HG03457 (cell line): ENCODE results near the gene GDPD4.

Experiments used
- ATAC-seq: cut with Tn5 transposase; IDR thresholded peaks from one replicate; pipeline ENCODE4 v1.9.1; 2021; ENCODE audit warnings: moderate number of reproducible peaks; ENCODE audit not compliant: unreplicated experiment

The GDPD4 gene

GRCh38 chr11:77206264-77207018 is 95.0 kb downstream of the GDPD4 start:
- ATAC-seq: no peak

GRCh38 chr11:77205467-77206263 is 95.8 kb downstream of the GDPD4 start:
- no peak for ATAC-seq

GRCh38 chr11:77204754-77205466 is 96.6 kb downstream of the GDPD4 start:
- no peak for ATAC-seq

GRCh38 chr11:77203901-77204753 is 97.4 kb downstream of the GDPD4 start:
- ATAC-seq: no peak

GRCh38 chr11:77202941-77203900 is 98.3 kb downstream of the GDPD4 start:
- ATAC-seq: no peak

GRCh38 chr11:77201991-77202841 is 99.3 kb downstream of the GDPD4 start:
- no peak for ATAC-seq

- no peak for ATAC-seq
Observed at GRCh38 chr11:77201370-77201769, 100.1 kb downstream of the GDPD4 start.

GRCh38 chr11:77200351-77201268 is 100.9 kb downstream of the GDPD4 start:
- no peak for ATAC-seq

- no peak for ATAC-seq
Observed at GRCh38 chr11:77199137-77199745, 102.2 kb downstream of the GDPD4 start.

- ATAC-seq: no peak
Observed at GRCh38 chr11:77198440-77198849, 103.0 kb downstream of the GDPD4 start.

- no peak for ATAC-seq
Observed at GRCh38 chr11:77197626-77198320, 103.7 kb downstream of the GDPD4 start.

- ATAC-seq: no peak
Observed at GRCh38 chr11:77196961-77197360, 104.5 kb downstream of the GDPD4 start.

- no peak for ATAC-seq
Observed at GRCh38 chr11:77195071-77195755, 106.3 kb downstream of the GDPD4 start.

GRCh38 chr11:77193911-77194830 is 107.3 kb downstream of the GDPD4 start:
- ATAC-seq: no peak

GRCh38 chr11:77193167-77193566 is 108.3 kb downstream of the GDPD4 start:
- no peak for ATAC-seq
